K562 (cell line): ENCODE data around the gene SLC34A3. TPM values are rescaled to one million over a fixed set of nuclear protein-coding genes. Genes with fewer than 3 reads are reported as not detected.
A peak's percentile ranks its signal among the peaks of the same experiment; 100 is the strongest.

Experiments
- EWSR1 ChIP-seq: fragments of 450-650 bp; IDR thresholded peaks from 2 replicates; pipeline ENCODE4 v1.6.1; 2018; ENCODE audit warnings: borderline replicate concordance, mild to moderate bottlenecking, low read depth, moderate library complexity; ENCODE audit not compliant: partially characterized antibody
- KDM1A ChIP-seq, 2 experiments: fragments of 450-650 bp; IDR thresholded peaks; 2 replicates each; pipeline ENCODE4 v1.6.1; 2016; ENCODE audit warnings: mild to moderate bottlenecking in 2 of 2
- NCOA1 ChIP-seq: fragments of 450-650 bp; IDR thresholded peaks from 2 replicates; pipeline ENCODE4 v1.6.1; 2016; ENCODE audit warnings: low read depth
- POLR2B ChIP-seq: fragments of 450-650 bp; IDR thresholded peaks from 2 replicates; pipeline ENCODE4 v1.6.1; 2018; ENCODE audit warnings: low read depth; ENCODE audit not compliant: partially characterized antibody
- PYGO2 ChIP-seq: fragments of 450-650 bp; IDR thresholded peaks from 2 replicates; pipeline ENCODE4 v1.6.1; 2016; ENCODE audit warnings: mild to moderate bottlenecking, missing genetic modification characterization, moderate library complexity, missing compliant biosample characterization
- RREB1 ChIP-seq: fragments of 250-450 bp; sonication (Bioruptor Pico); IDR thresholded peaks from 2 replicates; pipeline ENCODE4 v1.4.0; 2020
- STAT6 ChIP-seq: sonication (generic); formaldehyde crosslinking; IDR thresholded peaks from 2 replicates; pipeline ENCODE4 v1.8.1; 2023; ENCODE audit warnings: mild to moderate bottlenecking, missing genetic modification reagents
- ZFP91 ChIP-seq: sonication (generic); formaldehyde crosslinking; IDR thresholded peaks from 2 replicates; pipeline ENCODE4 v1.8.0; 2022; ENCODE audit warnings: mild to moderate bottlenecking, missing genetic modification reagents
- ZNF282 ChIP-seq: sonication (generic); formaldehyde crosslinking; IDR thresholded peaks from 2 replicates; pipeline ENCODE4 v1.8.1; 2023; ENCODE audit warnings: missing genetic modification reagents
- ZNF3 ChIP-seq: fragments of 250-450 bp; sonication (Bioruptor Pico); IDR thresholded peaks from 2 replicates; pipeline ENCODE4 v1.5.0; 2021; ENCODE audit warnings: mild to moderate bottlenecking, moderate library complexity
- ZNF324 ChIP-seq: fragments of 250-450 bp; sonication (Bioruptor Pico); IDR thresholded peaks from 2 replicates; pipeline ENCODE4 v1.4.0; 2020; ENCODE audit warnings: mild to moderate bottlenecking
- polyA plus RNA-seq, 8 experiments: library from polyadenylated mRNA; depleted of rRNA in 4 of 8; stranded (reverse) in 5 of 8; unstranded in 3 of 8; fragments of >200 nt; fragmentation: Nextera tagmentation in 2 of 8; fragmentation: Illumina TruSeq in 1 of 8; extraction: Ambion mirVana in 2 of 8; extraction: Trizol in 1 of 8; gene quantifications; 2 replicates each; pipeline versions ENCODE4 v1.2.1 to v1.2.3, GENCODE V29; 2011 to 2014; ENCODE audit warnings: inconsistent platforms in 1 of 8, missing spikeins in 1 of 8
- total RNA-seq, 7 experiments: library from RNA; depleted of rRNA in 6 of 7; stranded (reverse); fragments of >200 nt in 6 of 7; fragmentation: Illumina TruSeq in 2 of 7; extraction: Trizol in 2 of 7; gene quantifications; 2 replicates each; pipeline versions ENCODE4 v1.2.1 to v1.2.3, GENCODE V29; 2011 to 2021; ENCODE audit warnings: low replicate concordance in 1 of 7
- TF ChIP-seq, protein P1 (sequence below): fragments of 450-650 bp; IDR thresholded peaks from 2 replicates; pipeline ENCODE4 v1.6.1; 2017; ENCODE audit warnings: mild to moderate bottlenecking, moderate library complexity
- TF ChIP-seq, protein P2 (sequence below): fragments of 250-450 bp; sonication (Bioruptor Pico); IDR thresholded peaks from 2 replicates; pipeline ENCODE4 v1.9.0; 2021; ENCODE audit warnings: mild to moderate bottlenecking, inconsistent platforms

The SLC34A3 gene
- total and polyA plus RNA-seq, 9 of the 15 experiments (the other 6 are each of a cell fraction or from before 2014, with no cell fraction given): not detected

DNA sequence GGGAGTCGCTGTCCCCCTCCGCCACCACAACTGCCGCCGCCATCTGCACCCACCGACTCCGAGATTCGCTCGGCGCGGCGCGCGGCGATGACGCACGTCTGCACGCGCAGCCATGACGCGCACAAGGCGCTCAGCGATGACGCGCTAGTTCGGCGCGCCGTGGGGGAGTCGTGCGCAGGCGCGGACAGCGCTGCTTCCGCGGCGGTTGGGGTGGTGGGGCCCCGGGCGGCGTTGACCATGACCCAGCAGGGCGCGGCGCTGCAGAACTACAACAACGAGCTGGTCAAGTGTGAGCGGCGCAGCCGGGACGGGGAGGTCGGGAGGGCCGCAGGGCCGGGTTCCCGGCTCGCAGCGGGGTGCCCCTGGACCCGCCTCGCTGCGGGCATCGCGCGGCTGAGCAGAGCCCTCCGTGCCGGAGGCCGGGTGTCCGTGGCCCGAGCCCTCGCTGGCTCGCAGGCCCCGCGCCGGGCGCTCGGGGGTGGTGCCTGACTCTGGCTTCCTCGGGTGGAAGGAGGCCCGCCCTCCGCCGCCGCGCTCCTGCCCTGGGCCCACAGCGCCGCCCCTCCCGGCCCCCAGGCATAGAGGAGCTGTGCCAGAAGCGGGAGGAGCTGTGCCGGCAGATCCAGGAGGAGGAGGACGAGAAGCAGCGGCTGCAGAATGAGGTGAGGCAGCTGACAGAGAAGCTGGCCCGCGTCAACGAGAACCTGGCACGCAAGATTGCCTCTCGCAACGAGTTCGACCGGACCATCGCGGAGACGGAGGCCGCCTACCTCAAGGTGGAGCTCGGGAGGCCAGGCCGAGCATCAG lies 42.0 kb upstream of the SLC34A3 start, which contains the start of the genes ANAPC2 and SSNA1 (continued):
- TF ChIP-seq STAT6 (no peak), ZNF3 (CRISPR knock-in tag) (no peak), NCOA1 (no peak), ZNF324 (CRISPR knock-in tag) (no peak), PYGO2 (tag) (no peak), POLR2B (peak; percentile 73), EWSR1 (no peak), ZFP91 (CRISPR knock-in tag) (no peak), KDM1A (IDR thresholded peaks at IDR 0.05) (no peak), RREB1 (no peak; the same call in 1 of the 2 replicates), ZNF282 (CRISPR knock-in tag) (no peak)
- TF ChIP-seq, protein P1, sequence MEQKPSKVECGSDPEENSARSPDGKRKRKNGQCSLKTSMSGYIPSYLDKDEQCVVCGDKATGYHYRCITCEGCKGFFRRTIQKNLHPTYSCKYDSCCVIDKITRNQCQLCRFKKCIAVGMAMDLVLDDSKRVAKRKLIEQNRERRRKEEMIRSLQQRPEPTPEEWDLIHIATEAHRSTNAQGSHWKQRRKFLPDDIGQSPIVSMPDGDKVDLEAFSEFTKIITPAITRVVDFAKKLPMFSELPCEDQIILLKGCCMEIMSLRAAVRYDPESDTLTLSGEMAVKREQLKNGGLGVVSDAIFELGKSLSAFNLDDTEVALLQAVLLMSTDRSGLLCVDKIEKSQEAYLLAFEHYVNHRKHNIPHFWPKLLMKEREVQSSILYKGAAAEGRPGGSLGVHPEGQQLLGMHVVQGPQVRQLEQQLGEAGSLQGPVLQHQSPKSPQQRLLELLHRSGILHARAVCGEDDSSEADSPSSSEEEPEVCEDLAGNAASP: no peak
- TF ChIP-seq, protein P2, sequence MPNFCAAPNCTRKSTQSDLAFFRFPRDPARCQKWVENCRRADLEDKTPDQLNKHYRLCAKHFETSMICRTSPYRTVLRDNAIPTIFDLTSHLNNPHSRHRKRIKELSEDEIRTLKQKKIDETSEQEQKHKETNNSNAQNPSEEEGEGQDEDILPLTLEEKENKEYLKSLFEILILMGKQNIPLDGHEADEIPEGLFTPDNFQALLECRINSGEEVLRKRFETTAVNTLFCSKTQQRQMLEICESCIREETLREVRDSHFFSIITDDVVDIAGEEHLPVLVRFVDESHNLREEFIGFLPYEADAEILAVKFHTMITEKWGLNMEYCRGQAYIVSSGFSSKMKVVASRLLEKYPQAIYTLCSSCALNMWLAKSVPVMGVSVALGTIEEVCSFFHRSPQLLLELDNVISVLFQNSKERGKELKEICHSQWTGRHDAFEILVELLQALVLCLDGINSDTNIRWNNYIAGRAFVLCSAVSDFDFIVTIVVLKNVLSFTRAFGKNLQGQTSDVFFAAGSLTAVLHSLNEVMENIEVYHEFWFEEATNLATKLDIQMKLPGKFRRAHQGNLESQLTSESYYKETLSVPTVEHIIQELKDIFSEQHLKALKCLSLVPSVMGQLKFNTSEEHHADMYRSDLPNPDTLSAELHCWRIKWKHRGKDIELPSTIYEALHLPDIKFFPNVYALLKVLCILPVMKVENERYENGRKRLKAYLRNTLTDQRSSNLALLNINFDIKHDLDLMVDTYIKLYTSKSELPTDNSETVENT (CRISPR knock-in tag): peak; percentile 17; the same call in 1 of the 2 replicates
